HepG2 (cell line): ENCODE results near the gene PIM1. TPM values are rescaled to one million over a fixed set of nuclear protein-coding genes. Genes with fewer than 3 reads are reported as not detected.
A peak's percentile ranks its signal among the peaks of the same experiment; 100 is the strongest.

Experiments
- ARID2 ChIP-seq: sonication (generic); formaldehyde crosslinking; IDR thresholded peaks from 2 replicates; pipeline ENCODE4 v1.8.1; 2022; ENCODE audit warnings: mild to moderate bottlenecking, missing genetic modification reagents, borderline replicate concordance
- ATM ChIP-seq: fragments of 450-650 bp; IDR thresholded peaks from 2 replicates; pipeline ENCODE4 v1.7.1; 2017; ENCODE audit warnings: mild to moderate bottlenecking, borderline replicate concordance
- CCDC6 ChIP-seq: sonication (generic); formaldehyde crosslinking; IDR thresholded peaks from 2 replicates; pipeline ENCODE4 v1.8.1; 2022; ENCODE audit warnings: mild to moderate bottlenecking, missing genetic modification reagents, moderate library complexity
- FOSL2 ChIP-seq: sonication (generic); formaldehyde crosslinking; IDR thresholded peaks from 2 replicates; pipeline ENCODE4 v1.4.0; 2020; ENCODE audit warnings: missing genetic modification reagents
- GFI1 ChIP-seq: sonication (generic); formaldehyde crosslinking; IDR thresholded peaks from 2 replicates; pipeline ENCODE4 v1.5.0; 2020; ENCODE audit warnings: missing genetic modification reagents, mild to moderate bottlenecking, borderline replicate concordance
- HDAC2 ChIP-seq: sonication (generic); formaldehyde crosslinking; IDR thresholded peaks from 2 replicates; pipeline ENCODE4 v1.4.0; 2020; ENCODE audit warnings: missing genetic modification reagents
- HNRNPK ChIP-seq: fragments of 200-400 bp; formaldehyde crosslinking; IDR thresholded peaks from 2 replicates; pipeline ENCODE4 v1.6.1; 2018; ENCODE audit warnings: low read length, low read depth, moderate library complexity, mild to moderate bottlenecking; ENCODE audit not compliant: poor library complexity, severe bottlenecking
- JUN ChIP-seq: sonication (generic); formaldehyde crosslinking; IDR thresholded peaks from 2 replicates; pipeline ENCODE4 v1.4.0; 2020; ENCODE audit warnings: mild to moderate bottlenecking, missing genetic modification reagents
- KDM1A ChIP-seq: IDR thresholded peaks from 2 replicates; pipeline ENCODE4 v1.6.1; 2016; ENCODE audit warnings: missing compliant biosample characterization
- KDM6A ChIP-seq: IDR thresholded peaks from 2 replicates; pipeline ENCODE4 v1.6.1; 2016; ENCODE audit warnings: low read depth
- MED1 ChIP-seq: sonication (generic); formaldehyde crosslinking; IDR thresholded peaks from 2 replicates; pipeline ENCODE4 v1.4.0; 2020; ENCODE audit warnings: missing genetic modification reagents
- NFKBIZ ChIP-seq: IDR thresholded peaks from 2 replicates; pipeline ENCODE4 v1.6.1; 2018; ENCODE audit warnings: missing genetic modification reagents, missing compliant biosample characterization
- PHF5A ChIP-seq: IDR thresholded peaks from one replicate; pipeline ENCODE4 v1.6.1; 2018; ENCODE audit warnings: low read depth, missing genetic modification reagents; ENCODE audit not compliant: unreplicated experiment
- SMAD1 ChIP-seq: sonication (generic); formaldehyde crosslinking; IDR thresholded peaks from 2 replicates; pipeline ENCODE4 v1.4.0; 2020; ENCODE audit warnings: missing genetic modification reagents, low read depth, mild to moderate bottlenecking, borderline replicate concordance
- ZKSCAN8 ChIP-seq: IDR thresholded peaks from 2 replicates; pipeline ENCODE4 v1.6.1; 2016; ENCODE audit warnings: borderline replicate concordance, missing genetic modification reagents, missing compliant biosample characterization
- ZNF205 ChIP-seq: IDR thresholded peaks from 2 replicates; pipeline ENCODE4 v1.6.1; 2018; ENCODE audit warnings: missing biosample characterization, missing genetic modification reagents
- ZZZ3 ChIP-seq: sonication (generic); formaldehyde crosslinking; IDR thresholded peaks from 2 replicates; pipeline ENCODE4 v1.4.0; 2020; ENCODE audit warnings: missing genetic modification reagents, mild to moderate bottlenecking, borderline replicate concordance
- polyA plus RNA-seq, 8 experiments: library from polyadenylated mRNA; depleted of rRNA in 3 of 8; stranded (reverse) in 7 of 8; unstranded in 1 of 8; fragments of >200 nt; fragmentation: Illumina TruSeq in 4 of 8; extraction: Trizol in 4 of 8; gene quantifications; 2 replicates each; pipeline versions ENCODE4 v1.2.1 to v1.2.3, GENCODE V29; 2011 to 2016; ENCODE audit warnings: low read depth in 4 of 8, missing spikeins in 1 of 8, mixed read lengths in 1 of 8; ENCODE audit not compliant: insufficient read depth in 1 of 8
- total RNA-seq, 5 experiments: library from RNA; depleted of rRNA; stranded (reverse); fragments of >200 nt; fragmentation: Illumina TruSeq; extraction: Trizol; gene quantifications; 2 replicates each; pipeline ENCODE4 v1.2.3, GENCODE V29; 2016; ENCODE audit warnings: low read depth in 1 of 5
- TF ChIP-seq, protein P1 (sequence below): IDR thresholded peaks from 2 replicates; pipeline ENCODE4 v1.6.1; 2016; ENCODE audit warnings: control low read depth
- TF ChIP-seq, protein P2 (sequence below): IDR thresholded peaks from 2 replicates; pipeline ENCODE4 v1.6.1; 2016; ENCODE audit warnings: mild to moderate bottlenecking
- TF ChIP-seq, protein P3 (sequence below): sonication (generic); formaldehyde crosslinking; IDR thresholded peaks from 2 replicates; pipeline ENCODE4 v1.4.0; 2020; ENCODE audit warnings: mild to moderate bottlenecking, missing genetic modification reagents, borderline replicate concordance
- TF ChIP-seq, protein P4 (sequence below): sonication (generic); formaldehyde crosslinking; IDR thresholded peaks from 2 replicates; pipeline ENCODE4 v1.8.0; 2022; ENCODE audit warnings: mild to moderate bottlenecking, missing genetic modification reagents

Gene PIM1
- total and polyA plus RNA-seq, 2 of the 13 experiments (the other 11 are each of a cell fraction or from before 2014, with no cell fraction given): 29.4 to 117 TPM

DNA sequence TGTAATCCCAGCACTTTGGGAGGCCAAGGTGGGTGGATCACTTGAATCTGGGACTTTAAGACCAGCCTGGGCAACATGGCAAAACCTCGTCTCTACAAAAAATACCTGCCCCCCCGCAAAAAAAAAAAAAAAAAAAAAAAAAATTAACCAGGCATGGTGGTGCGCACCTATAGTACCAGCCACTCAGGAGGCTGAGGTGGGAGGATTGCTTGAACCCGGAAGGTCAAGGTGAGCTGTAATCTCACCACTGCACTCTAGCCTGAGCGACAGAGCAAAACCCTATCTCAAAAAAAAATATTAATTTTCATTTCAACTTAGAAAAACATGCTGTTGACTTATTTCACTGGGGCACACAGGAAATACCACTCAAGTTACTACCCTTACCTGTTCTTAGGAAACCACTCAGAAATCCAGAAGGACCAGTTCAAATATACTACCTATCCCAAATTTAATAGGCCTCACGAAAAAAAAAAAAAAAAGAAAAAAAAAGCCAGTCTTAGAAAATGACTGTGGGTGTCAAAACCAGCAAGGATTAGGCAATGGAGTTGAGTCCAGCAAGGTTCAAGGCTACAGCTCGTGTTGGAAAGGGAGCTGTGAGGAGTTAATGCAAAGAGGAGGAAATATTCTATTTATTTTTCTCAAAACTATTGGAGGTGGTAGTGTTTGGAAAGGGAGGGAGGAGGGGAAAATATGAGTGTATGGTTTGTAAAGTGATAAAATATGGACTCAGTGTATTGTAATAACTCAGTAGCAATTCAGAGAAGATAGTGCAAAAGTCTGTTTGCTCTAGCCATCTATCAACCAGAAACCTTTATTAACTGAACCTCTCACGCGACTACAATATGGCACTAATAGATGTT lies 33.9 kb upstream of the PIM1 start (continued):
- TF ChIP-seq, protein P1, sequence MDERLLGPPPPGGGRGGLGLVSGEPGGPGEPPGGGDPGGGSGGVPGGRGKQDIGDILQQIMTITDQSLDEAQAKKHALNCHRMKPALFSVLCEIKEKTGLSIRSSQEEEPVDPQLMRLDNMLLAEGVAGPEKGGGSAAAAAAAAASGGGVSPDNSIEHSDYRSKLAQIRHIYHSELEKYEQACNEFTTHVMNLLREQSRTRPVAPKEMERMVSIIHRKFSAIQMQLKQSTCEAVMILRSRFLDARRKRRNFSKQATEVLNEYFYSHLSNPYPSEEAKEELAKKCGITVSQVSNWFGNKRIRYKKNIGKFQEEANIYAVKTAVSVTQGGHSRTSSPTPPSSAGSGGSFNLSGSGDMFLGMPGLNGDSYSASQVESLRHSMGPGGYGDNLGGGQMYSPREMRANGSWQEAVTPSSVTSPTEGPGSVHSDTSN (CRISPR knock-in tag): no peak
- peak; percentile 75 for TF ChIP-seq KDM6A (CRISPR knock-in tag)
- TF ChIP-seq, protein P2, sequence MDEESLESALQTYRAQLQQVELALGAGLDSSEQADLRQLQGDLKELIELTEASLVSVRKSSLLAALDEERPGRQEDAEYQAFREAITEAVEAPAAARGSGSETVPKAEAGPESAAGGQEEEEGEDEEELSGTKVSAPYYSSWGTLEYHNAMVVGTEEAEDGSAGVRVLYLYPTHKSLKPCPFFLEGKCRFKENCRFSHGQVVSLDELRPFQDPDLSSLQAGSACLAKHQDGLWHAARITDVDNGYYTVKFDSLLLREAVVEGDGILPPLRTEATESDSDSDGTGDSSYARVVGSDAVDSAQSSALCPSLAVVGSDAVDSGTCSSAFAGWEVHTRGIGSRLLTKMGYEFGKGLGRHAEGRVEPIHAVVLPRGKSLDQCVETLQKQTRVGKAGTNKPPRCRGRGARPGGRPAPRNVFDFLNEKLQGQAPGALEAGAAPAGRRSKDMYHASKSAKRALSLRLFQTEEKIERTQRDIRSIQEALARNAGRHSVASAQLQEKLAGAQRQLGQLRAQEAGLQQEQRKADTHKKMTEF (CRISPR knock-in tag): peak; percentile 79; the same call in 1 of the 2 replicates
- peak; percentile 87; the same call in 1 of the 2 replicates for TF ChIP-seq ZNF205
- TF ChIP-seq MED1 (CRISPR knock-in tag): peak; percentile 97
- TF ChIP-seq JUN (CRISPR knock-in tag): peak; percentile 67; the same call in 1 of the 2 replicates
- no peak for TF ChIP-seq SMAD1 (CRISPR knock-in tag)
- TF ChIP-seq GFI1 (CRISPR knock-in tag): peak; percentile 26; the same call in 1 of the 2 replicates
- TF ChIP-seq ARID2 (CRISPR knock-in tag): no peak
- peak; percentile 92 for TF ChIP-seq HDAC2 (CRISPR knock-in tag)
- TF ChIP-seq HNRNPK: peak; percentile 72
- TF ChIP-seq ZKSCAN8: peak; percentile 74; the same call in 1 of the 2 replicates
- peak; percentile 45 for TF ChIP-seq PHF5A (CRISPR knock-in tag)
- no peak for TF ChIP-seq ZZZ3 (CRISPR knock-in tag)
- no peak for TF ChIP-seq ATM
- TF ChIP-seq NFKBIZ (CRISPR knock-in tag): peak; percentile 77; the same call in 1 of the 2 replicates
- TF ChIP-seq CCDC6: no peak
- no peak for TF ChIP-seq KDM1A (CRISPR knock-in tag)
- peak; percentile 85 for TF ChIP-seq FOSL2 (CRISPR knock-in tag)
- TF ChIP-seq, protein P3, sequence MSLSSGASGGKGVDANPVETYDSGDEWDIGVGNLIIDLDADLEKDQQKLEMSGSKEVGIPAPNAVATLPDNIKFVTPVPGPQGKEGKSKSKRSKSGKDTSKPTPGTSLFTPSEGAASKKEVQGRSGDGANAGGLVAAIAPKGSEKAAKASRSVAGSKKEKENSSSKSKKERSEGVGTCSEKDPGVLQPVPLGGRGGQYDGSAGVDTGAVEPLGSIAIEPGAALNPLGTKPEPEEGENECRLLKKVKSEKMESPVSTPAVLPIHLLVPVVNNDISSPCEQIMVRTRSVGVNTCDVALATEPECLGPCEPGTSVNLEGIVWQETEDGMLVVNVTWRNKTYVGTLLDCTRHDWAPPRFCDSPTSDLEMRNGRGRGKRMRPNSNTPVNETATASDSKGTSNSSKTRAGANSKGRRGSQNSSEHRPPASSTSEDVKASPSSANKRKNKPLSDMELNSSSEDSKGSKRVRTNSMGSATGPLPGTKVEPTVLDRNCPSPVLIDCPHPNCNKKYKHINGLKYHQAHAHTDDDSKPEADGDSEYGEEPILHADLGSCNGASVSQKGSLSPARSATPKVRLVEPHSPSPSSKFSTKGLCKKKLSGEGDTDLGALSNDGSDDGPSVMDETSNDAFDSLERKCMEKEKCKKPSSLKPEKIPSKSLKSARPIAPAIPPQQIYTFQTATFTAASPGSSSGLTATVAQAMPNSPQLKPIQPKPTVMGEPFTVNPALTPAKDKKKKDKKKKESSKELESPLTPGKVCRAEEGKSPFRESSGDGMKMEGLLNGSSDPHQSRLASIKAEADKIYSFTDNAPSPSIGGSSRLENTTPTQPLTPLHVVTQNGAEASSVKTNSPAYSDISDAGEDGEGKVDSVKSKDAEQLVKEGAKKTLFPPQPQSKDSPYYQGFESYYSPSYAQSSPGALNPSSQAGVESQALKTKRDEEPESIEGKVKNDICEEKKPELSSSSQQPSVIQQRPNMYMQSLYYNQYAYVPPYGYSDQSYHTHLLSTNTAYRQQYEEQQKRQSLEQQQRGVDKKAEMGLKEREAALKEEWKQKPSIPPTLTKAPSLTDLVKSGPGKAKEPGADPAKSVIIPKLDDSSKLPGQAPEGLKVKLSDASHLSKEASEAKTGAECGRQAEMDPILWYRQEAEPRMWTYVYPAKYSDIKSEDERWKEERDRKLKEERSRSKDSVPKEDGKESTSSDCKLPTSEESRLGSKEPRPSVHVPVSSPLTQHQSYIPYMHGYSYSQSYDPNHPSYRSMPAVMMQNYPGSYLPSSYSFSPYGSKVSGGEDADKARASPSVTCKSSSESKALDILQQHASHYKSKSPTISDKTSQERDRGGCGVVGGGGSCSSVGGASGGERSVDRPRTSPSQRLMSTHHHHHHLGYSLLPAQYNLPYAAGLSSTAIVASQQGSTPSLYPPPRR (CRISPR knock-in tag): peak; percentile 91
- TF ChIP-seq, protein P4, sequence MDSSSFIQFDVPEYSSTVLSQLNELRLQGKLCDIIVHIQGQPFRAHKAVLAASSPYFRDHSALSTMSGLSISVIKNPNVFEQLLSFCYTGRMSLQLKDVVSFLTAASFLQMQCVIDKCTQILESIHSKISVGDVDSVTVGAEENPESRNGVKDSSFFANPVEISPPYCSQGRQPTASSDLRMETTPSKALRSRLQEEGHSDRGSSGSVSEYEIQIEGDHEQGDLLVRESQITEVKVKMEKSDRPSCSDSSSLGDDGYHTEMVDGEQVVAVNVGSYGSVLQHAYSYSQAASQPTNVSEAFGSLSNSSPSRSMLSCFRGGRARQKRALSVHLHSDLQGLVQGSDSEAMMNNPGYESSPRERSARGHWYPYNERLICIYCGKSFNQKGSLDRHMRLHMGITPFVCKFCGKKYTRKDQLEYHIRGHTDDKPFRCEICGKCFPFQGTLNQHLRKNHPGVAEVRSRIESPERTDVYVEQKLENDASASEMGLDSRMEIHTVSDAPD (CRISPR knock-in tag): peak; percentile 64; the same call in 1 of the 2 replicates
